HEK293 (cell line): ENCODE measurements around the gene COX5A.
A peak's percentile ranks its signal among the peaks of the same experiment; 100 is the strongest.

Experiments
- CTCF ChIP-seq: fragments of 450-650 bp; formaldehyde crosslinking; IDR thresholded peaks from 2 replicates; pipeline ENCODE4 v1.5.1; 2016; ENCODE audit warnings: missing biosample characterization, missing genetic modification characterization
- HOXD13 ChIP-seq: sonication (generic); formaldehyde crosslinking; IDR thresholded peaks from 2 replicates; pipeline ENCODE4 v1.8.0; 2022; ENCODE audit warnings: missing genetic modification reagents, borderline replicate concordance
- IKZF3 ChIP-seq: fragments of 450-650 bp; IDR thresholded peaks from 2 replicates; pipeline ENCODE4 v1.5.0; 2018; ENCODE audit warnings: missing biosample characterization, mild to moderate bottlenecking, missing genetic modification characterization, moderate library complexity
- KLF1 ChIP-seq: fragments of 450-650 bp; formaldehyde crosslinking; IDR thresholded peaks from 2 replicates; pipeline ENCODE4 v1.5.1; 2016; ENCODE audit warnings: missing biosample characterization, missing genetic modification characterization
- MYNN ChIP-seq: fragments of 450-650 bp; formaldehyde crosslinking; IDR thresholded peaks from 2 replicates; pipeline ENCODE4 v1.5.1; 2016; ENCODE audit warnings: missing biosample characterization, missing genetic modification characterization, borderline replicate concordance
- OVOL3 ChIP-seq: fragments of 450-650 bp; formaldehyde crosslinking; IDR thresholded peaks from 2 replicates; pipeline ENCODE4 v1.5.1; 2016; ENCODE audit warnings: missing biosample characterization, missing genetic modification characterization
- PRDM1 ChIP-seq: fragments of 450-650 bp; formaldehyde crosslinking; IDR thresholded peaks from 2 replicates; pipeline ENCODE4; 2016; ENCODE audit warnings: missing biosample characterization, missing genetic modification characterization
- SALL2 ChIP-seq: fragments of 450-650 bp; formaldehyde crosslinking; IDR thresholded peaks from 2 replicates; pipeline ENCODE4 v1.5.0; 2017; ENCODE audit warnings: missing biosample characterization, mild to moderate bottlenecking, missing genetic modification characterization, borderline replicate concordance
- SCRT2 ChIP-seq: fragments of 450-650 bp; formaldehyde crosslinking; IDR thresholded peaks from 2 replicates; pipeline ENCODE4 v1.5.1; 2016; ENCODE audit warnings: missing biosample characterization, missing genetic modification characterization
- SETDB1 ChIP-seq: IDR thresholded peaks from one replicate; pipeline ENCODE4 v1.6.1; 2017; ENCODE audit warnings: mild to moderate bottlenecking, low read length, moderate library complexity, mixed read lengths; ENCODE audit not compliant: insufficient read length
- TRIM28 ChIP-seq: IDR thresholded peaks from 2 replicates; pipeline ENCODE4 v1.6.1; 2011; ENCODE audit warnings: low read length, control low read depth, borderline replicate concordance
- ZBTB1 ChIP-seq: fragments of 450-650 bp; formaldehyde crosslinking; IDR thresholded peaks from 2 replicates; pipeline ENCODE4 v1.5.1; 2016; ENCODE audit warnings: missing biosample characterization, missing genetic modification characterization
- ZBTB7A ChIP-seq: fragments of 450-650 bp; formaldehyde crosslinking; IDR thresholded peaks from 2 replicates; pipeline ENCODE4 v1.5.1; 2016; ENCODE audit warnings: low read depth, missing biosample characterization, missing genetic modification characterization
- ZFP37 ChIP-seq: fragments of 450-650 bp; formaldehyde crosslinking; IDR thresholded peaks from 2 replicates; pipeline ENCODE4 v1.5.1; 2016; ENCODE audit warnings: missing biosample characterization, missing genetic modification characterization
- ZNF112 ChIP-seq: fragments of 450-650 bp; formaldehyde crosslinking; IDR thresholded peaks from 2 replicates; pipeline ENCODE4 v1.5.0; 2017; ENCODE audit warnings: missing biosample characterization, missing genetic modification characterization
- ZNF175 ChIP-seq: fragments of 450-650 bp; formaldehyde crosslinking; IDR thresholded peaks from 2 replicates; pipeline ENCODE4 v1.5.1; 2016; ENCODE audit warnings: missing biosample characterization, missing genetic modification characterization
- ZNF184 ChIP-seq: fragments of 450-650 bp; IDR thresholded peaks from 2 replicates; pipeline ENCODE4 v1.5.1; 2018; ENCODE audit warnings: missing biosample characterization, mild to moderate bottlenecking, missing genetic modification characterization
- ZNF324 ChIP-seq: fragments of 450-650 bp; formaldehyde crosslinking; IDR thresholded peaks from 2 replicates; pipeline ENCODE4 v1.5.1; 2016; ENCODE audit warnings: missing biosample characterization, missing genetic modification characterization
- ZNF341 ChIP-seq: fragments of 450-650 bp; formaldehyde crosslinking; IDR thresholded peaks from 2 replicates; pipeline ENCODE4; 2016; ENCODE audit warnings: low read depth, missing biosample characterization, missing genetic modification characterization
- ZNF366 ChIP-seq: fragments of 450-650 bp; formaldehyde crosslinking; conservative IDR thresholded peaks from 2 replicates; pipeline ENCODE4 v1.5.1; 2016; ENCODE audit warnings: missing biosample characterization, missing genetic modification characterization
- ZNF37A ChIP-seq: fragments of 450-650 bp; IDR thresholded peaks from 2 replicates; pipeline ENCODE4 v1.5.1; 2018; ENCODE audit warnings: missing biosample characterization, missing genetic modification characterization
- ZNF394 ChIP-seq: fragments of 450-650 bp; formaldehyde crosslinking; IDR thresholded peaks from 2 replicates; pipeline ENCODE4 v1.5.1; 2016; ENCODE audit warnings: missing biosample characterization, missing genetic modification characterization, mild to moderate bottlenecking, moderate library complexity, borderline replicate concordance
- ZNF398 ChIP-seq: fragments of 450-650 bp; formaldehyde crosslinking; IDR thresholded peaks from 2 replicates; pipeline ENCODE4 v1.5.1; 2017; ENCODE audit warnings: missing biosample characterization, missing genetic modification characterization
- ZNF416 ChIP-seq: fragments of 450-650 bp; formaldehyde crosslinking; IDR thresholded peaks from 2 replicates; pipeline ENCODE4 v1.5.1; 2016; ENCODE audit warnings: missing biosample characterization, missing genetic modification characterization
- ZNF558 ChIP-seq: fragments of 450-650 bp; formaldehyde crosslinking; IDR thresholded peaks from 2 replicates; pipeline ENCODE4 v1.5.1; 2016; ENCODE audit warnings: missing biosample characterization, missing genetic modification characterization
- ZNF585B ChIP-seq: fragments of 450-650 bp; formaldehyde crosslinking; IDR thresholded peaks from 2 replicates; pipeline ENCODE4 v1.5.1; 2016; ENCODE audit warnings: missing biosample characterization, missing genetic modification characterization
- ZNF629 ChIP-seq: fragments of 450-650 bp; formaldehyde crosslinking; IDR thresholded peaks from 2 replicates; pipeline ENCODE4 v1.5.1; 2017; ENCODE audit warnings: missing biosample characterization, missing genetic modification characterization
- ZNF747 ChIP-seq: fragments of 450-650 bp; formaldehyde crosslinking; IDR thresholded peaks from 2 replicates; pipeline ENCODE4 v1.5.1; 2016; ENCODE audit warnings: missing biosample characterization, missing genetic modification characterization
- ZNF830 ChIP-seq: fragments of 450-650 bp; IDR thresholded peaks from 2 replicates; pipeline ENCODE4 v1.5.0; 2018; ENCODE audit warnings: missing biosample characterization, missing genetic modification characterization, low read depth, mild to moderate bottlenecking, moderate library complexity
- TF ChIP-seq, protein P1 (sequence below): fragments of 450-650 bp; formaldehyde crosslinking; IDR thresholded peaks from 2 replicates; pipeline ENCODE4 v1.5.1; 2016; ENCODE audit warnings: missing biosample characterization, missing genetic modification characterization
- TF ChIP-seq, protein P2 (sequence below): fragments of 450-650 bp; IDR thresholded peaks from 2 replicates; pipeline ENCODE4 v1.5.1; 2018; ENCODE audit warnings: missing biosample characterization, mild to moderate bottlenecking, missing genetic modification characterization
- TF ChIP-seq, protein P3 (sequence below): fragments of 450-650 bp; formaldehyde crosslinking; optimal IDR thresholded peaks from 2 replicates; pipeline ENCODE3; 2016; ENCODE audit warnings: missing biosample characterization, mild to moderate bottlenecking, missing genetic modification characterization

The COX5A gene

DNA sequence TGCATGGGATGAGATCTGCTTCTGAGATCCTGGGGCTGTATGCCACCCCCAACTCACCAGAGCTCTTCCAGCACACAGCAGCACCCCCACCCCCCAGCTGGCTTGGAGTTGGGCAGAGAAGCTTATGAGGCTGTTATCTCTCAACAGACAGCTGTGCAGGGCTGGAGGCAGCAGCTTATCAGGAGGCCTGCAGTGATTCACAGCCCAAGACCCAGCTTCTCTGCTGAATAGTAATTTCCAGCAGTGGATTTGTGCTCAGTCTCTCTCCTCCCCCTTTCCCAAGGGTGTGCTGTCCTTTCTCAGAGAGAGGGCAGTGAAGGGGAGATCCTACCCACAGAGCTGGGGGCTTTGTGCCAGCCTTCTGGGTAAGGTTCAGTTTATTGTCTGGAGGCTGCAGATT lies 16.6 kb upstream of the COX5A start (continued):
- TF ChIP-seq ZNF747 (no peak), SCRT2 (no peak), ZNF324 (tag by site-specific recombination) (no peak), TRIM28 (no peak), ZNF112 (tag by site-specific recombination) (no peak), ZNF394 (peak; percentile 18; the same call in 1 of the 2 replicates), ZNF398 (0 out of 2 replicates have a peak, but pooled peaks have one; percentile 33), CTCF (tag by site-specific recombination) (no peak), SETDB1 (no peak), ZNF37A (tag by site-specific recombination) (no peak), PRDM1 (tag by site-specific recombination) (peak; percentile 58), ZFP37 (no peak), IKZF3 (tag by site-specific recombination) (no peak), ZBTB1 (tag by site-specific recombination) (no peak), ZNF585B (tag by site-specific recombination) (no peak), ZNF175 (tag by site-specific recombination) (no peak), ZNF830 (tag by site-specific recombination) (no peak), ZNF341 (tag by site-specific recombination) (peak; percentile 89), HOXD13 (no peak), ZNF629 (tag by site-specific recombination) (no peak), KLF1 (tag by site-specific recombination) (no peak), ZNF416 (tag by site-specific recombination) (no peak), ZNF558 (tag by site-specific recombination) (no peak), MYNN (no peak), ZBTB7A (tag by site-specific recombination) (no peak), ZNF184 (tag by site-specific recombination) (no peak), SALL2 (tag by site-specific recombination) (no peak), ZNF366 (tag by site-specific recombination) (0 out of 2 replicates have a peak, but pooled peaks have one; percentile 19), OVOL3 (tag by site-specific recombination) (no peak)
- TF ChIP-seq, protein P1, sequence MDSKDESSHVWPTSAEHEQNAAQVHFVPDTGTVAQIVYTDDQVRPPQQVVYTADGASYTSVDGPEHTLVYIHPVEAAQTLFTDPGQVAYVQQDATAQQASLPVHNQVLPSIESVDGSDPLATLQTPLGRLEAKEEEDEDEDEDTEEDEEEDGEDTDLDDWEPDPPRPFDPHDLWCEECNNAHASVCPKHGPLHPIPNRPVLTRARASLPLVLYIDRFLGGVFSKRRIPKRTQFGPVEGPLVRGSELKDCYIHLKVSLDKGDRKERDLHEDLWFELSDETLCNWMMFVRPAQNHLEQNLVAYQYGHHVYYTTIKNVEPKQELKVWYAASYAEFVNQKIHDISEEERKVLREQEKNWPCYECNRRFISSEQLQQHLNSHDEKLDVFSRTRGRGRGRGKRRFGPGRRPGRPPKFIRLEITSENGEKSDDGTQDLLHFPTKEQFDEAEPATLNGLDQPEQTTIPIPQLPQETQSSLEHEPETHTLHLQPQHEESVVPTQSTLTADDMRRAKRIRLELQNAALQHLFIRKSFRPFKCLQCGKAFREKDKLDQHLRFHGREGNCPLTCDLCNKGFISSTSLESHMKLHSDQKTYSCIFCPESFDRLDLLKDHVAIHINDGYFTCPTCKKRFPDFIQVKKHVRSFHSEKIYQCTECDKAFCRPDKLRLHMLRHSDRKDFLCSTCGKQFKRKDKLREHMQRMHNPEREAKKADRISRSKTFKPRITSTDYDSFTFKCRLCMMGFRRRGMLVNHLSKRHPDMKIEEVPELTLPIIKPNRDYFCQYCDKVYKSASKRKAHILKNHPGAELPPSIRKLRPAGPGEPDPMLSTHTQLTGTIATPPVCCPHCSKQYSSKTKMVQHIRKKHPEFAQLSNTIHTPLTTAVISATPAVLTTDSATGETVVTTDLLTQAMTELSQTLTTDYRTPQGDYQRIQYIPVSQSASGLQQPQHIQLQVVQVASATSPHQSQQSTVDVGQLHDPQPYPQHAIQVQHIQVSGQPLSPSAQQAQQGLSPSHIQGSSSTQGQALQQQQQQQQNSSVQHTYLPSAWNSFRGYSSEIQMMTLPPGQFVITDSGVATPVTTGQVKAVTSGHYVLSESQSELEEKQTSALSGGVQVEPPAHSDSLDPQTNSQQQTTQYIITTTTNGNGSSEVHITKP (tag by site-specific recombination): peak; percentile 66; the same call in 1 of the 2 replicates
- TF ChIP-seq, protein P2, sequence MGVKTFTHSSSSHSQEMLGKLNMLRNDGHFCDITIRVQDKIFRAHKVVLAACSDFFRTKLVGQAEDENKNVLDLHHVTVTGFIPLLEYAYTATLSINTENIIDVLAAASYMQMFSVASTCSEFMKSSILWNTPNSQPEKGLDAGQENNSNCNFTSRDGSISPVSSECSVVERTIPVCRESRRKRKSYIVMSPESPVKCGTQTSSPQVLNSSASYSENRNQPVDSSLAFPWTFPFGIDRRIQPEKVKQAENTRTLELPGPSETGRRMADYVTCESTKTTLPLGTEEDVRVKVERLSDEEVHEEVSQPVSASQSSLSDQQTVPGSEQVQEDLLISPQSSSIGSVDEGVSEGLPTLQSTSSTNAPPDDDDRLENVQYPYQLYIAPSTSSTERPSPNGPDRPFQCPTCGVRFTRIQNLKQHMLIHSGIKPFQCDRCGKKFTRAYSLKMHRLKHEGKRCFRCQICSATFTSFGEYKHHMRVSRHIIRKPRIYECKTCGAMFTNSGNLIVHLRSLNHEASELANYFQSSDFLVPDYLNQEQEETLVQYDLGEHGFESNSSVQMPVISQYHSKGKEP: no peak
- TF ChIP-seq, protein P3, sequence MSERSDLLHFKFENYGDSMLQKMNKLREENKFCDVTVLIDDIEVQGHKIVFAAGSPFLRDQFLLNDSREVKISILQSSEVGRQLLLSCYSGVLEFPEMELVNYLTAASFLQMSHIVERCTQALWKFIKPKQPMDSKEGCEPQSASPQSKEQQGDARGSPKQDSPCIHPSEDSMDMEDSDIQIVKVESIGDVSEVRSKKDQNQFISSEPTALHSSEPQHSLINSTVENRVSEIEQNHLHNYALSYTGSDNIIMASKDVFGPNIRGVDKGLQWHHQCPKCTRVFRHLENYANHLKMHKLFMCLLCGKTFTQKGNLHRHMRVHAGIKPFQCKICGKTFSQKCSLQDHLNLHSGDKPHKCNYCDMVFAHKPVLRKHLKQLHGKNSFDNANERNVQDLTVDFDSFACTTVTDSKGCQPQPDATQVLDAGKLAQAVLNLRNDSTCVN: no peak
